ENCODE measurements around the gene SPACA1. TPM values are rescaled to one million over a fixed set of nuclear protein-coding genes. Genes with fewer than 3 reads are reported as not detected.

The SPACA1 gene
- total and polyA plus RNA-seq, 2 of the 4 experiments (the other 2 are of a cell fraction), result not detected

- DNase-seq (no peak), ATAC-seq (ENCODE audit: low read depth) (no peak)
- no peak overlapping the region for H3K4ac ChIP-seq (ENCODE audit: low read depth, low read length)
- intact Hi-C loops (cut with micrococcal nuclease), result loop anchor here (5.0 kb wide), 1 partner anchor 1137 kb away; the partner anchor contains the start of gene HTR1E
- H3K14ac ChIP-seq (replicated peaks; ENCODE audit: low read depth, low read length), result no peak overlapping the region
- no peaks in the 10 kb centered on the region for H4K20me1 ChIP-seq (ENCODE audit: insufficient read depth, low read length)
- H3K4me3 ChIP-seq (ENCODE audit: insufficient read depth, low read depth, low read length), result no peak overlapping the region
- H2AK5ac ChIP-seq (ENCODE audit: low read depth, low read length), result no peak overlapping the region
- no peaks in the 10 kb centered on the region for H3K4me1 ChIP-seq (ENCODE audit: control insufficient read depth, insufficient read depth, low read length)
- no peaks in the 10 kb centered on the region for H3K36me3 ChIP-seq (ENCODE audit: control insufficient read depth, insufficient read depth, low read length)
- H3K27me3 ChIP-seq (ENCODE audit: control insufficient read depth, insufficient read depth, low read length), result no peaks in the 10 kb centered on the region
- H4K91ac ChIP-seq (ENCODE audit: insufficient read depth, low read depth, low read length), result no peak overlapping the region
- no peaks in the 10 kb centered on the region for H3K9me1 ChIP-seq (ENCODE audit: insufficient read depth, low read length)
- no peaks in the 10 kb centered on the region for H3K9me3 ChIP-seq (ENCODE audit: control insufficient read depth, insufficient read depth, low read length)
- ChIA-PET POLR2A (ENCODE audit: unreplicated experiment) (no interaction called here), CTCF (no interaction called here)
- no peak overlapping the region for H2AFZ ChIP-seq (replicated peaks; ENCODE audit: low read length, poor library complexity)
- WGBS, 2 experiments (ENCODE audit: extremely low coverage in 2 of 2, insufficient read length in 1 of 2), result no CpG with 5 or more reads among the region's 1 CpG
- dilution Hi-C loops (cut with HindIII; ENCODE audit: low sequenced_read_pairs, unreplicated experiment), result no loop called here
- no TSS peak for BruUV-seq (replicated peaks)
- no peak overlapping the region for H2BK5ac ChIP-seq (ENCODE audit: low read depth, low read length, poor library complexity, severe bottlenecking)
- H3K27ac ChIP-seq (ENCODE audit: insufficient read depth, low read length), result no peak overlapping the region
- no peak overlapping the region for H3K4me2 ChIP-seq (ENCODE audit: low read depth, low read length)
- in situ Hi-C loops (cut with MboI; ENCODE audit: low sequenced_read_pairs), result no loop called here
- H4K8ac ChIP-seq (ENCODE audit: low read depth in 2 of 2, low read length in 2 of 2), result no peak overlapping the region
- TF ChIP-seq NFE2L2 (IDR thresholded peaks at IDR 0.05; ENCODE audit: low read depth, low read length), result no peak
- TF ChIP-seq MAZ (IDR thresholded peaks at IDR 0.05; ENCODE audit: borderline replicate concordance, low read depth, low read length), result no peak
- TF ChIP-seq USF2 (IDR thresholded peaks at IDR 0.05; ENCODE audit: low read depth, low read length), result no peak
- TF ChIP-seq ELK1 (IDR thresholded peaks at IDR 0.05; ENCODE audit: borderline replicate concordance, low read depth, low read length), result no peak
- no peak for TF ChIP-seq MXI1 (IDR thresholded peaks at IDR 0.05; ENCODE audit: borderline replicate concordance, low read depth, low read length)
- TF ChIP-seq FOS (IDR thresholded peaks at IDR 0.05; ENCODE audit: low read depth, low read length), result no peak
- no peak for TF ChIP-seq RAD21 (IDR thresholded peaks at IDR 0.05; ENCODE audit: low read length)
- no peak for TF ChIP-seq RCOR1 (IDR thresholded peaks at IDR 0.05; ENCODE audit: insufficient replicate concordance, low read length)
- TF ChIP-seq SMC3 (IDR thresholded peaks at IDR 0.05; ENCODE audit: low read depth, low read length), result no peak
- no peak for TF ChIP-seq CHD1 (IDR thresholded peaks at IDR 0.05; ENCODE audit: low read depth, low read length)
- H3K79me1 ChIP-seq (ENCODE audit: low read depth in 1 of 2, low read length in 2 of 2), result no peaks in the 10 kb centered on the region
- no peak overlapping the region for H4K5ac ChIP-seq (ENCODE audit: low read depth, low read length)
- H3K23ac ChIP-seq (ENCODE audit: low read depth, low read length), result no peak overlapping the region
- no peak overlapping the region for H2AK9ac ChIP-seq (replicated peaks; ENCODE audit: low read depth, low read length, poor library complexity)
- H3K9ac ChIP-seq (ENCODE audit: low read depth, low read length), result no peak overlapping the region
- no peak overlapping the region for H3K18ac ChIP-seq (ENCODE audit: low read depth, low read length)
- no peak overlapping the region for H3K56ac ChIP-seq (ENCODE audit: extremely low read depth, insufficient read depth, low read length)
- H2BK120ac ChIP-seq (ENCODE audit: low read depth, low read length), result no peak overlapping the region
- H2BK20ac ChIP-seq (ENCODE audit: low read depth, low read length), result no peak overlapping the region
- H2BK15ac ChIP-seq (ENCODE audit: low read depth, low read length), result no peak overlapping the region
Observed at GRCh38 chr6:88074791-88075190, 27.1 kb downstream of the SPACA1 start.
